GM18951 (cell line): ENCODE data around the gene MAP1B.
"Not testable (repeated sequence)": the region's sequence is repeated elsewhere in the genome, so short reads cannot be mapped to it uniquely, and the experiment has no call there.

ENCODE experiments used
- POLR2A ChIP-seq: IDR thresholded peaks from 4 replicates; pipeline ENCODE4 v1.6.1; 2011; ENCODE audit warnings: mild to moderate bottlenecking; ENCODE audit not compliant: insufficient read length, insufficient read depth; ENCODE audit errors: extremely low read depth
- in situ Hi-C: fragments of 300-500 bp; cut with MboI; formaldehyde crosslinking; loops from one replicate; pipeline ENCODE4 v1.12.0; 2022; ENCODE audit warnings: low sequenced_read_pairs, mixed read lengths, inconsistent platforms; ENCODE audit not compliant: unreplicated experiment

Gene MAP1B

DNA sequence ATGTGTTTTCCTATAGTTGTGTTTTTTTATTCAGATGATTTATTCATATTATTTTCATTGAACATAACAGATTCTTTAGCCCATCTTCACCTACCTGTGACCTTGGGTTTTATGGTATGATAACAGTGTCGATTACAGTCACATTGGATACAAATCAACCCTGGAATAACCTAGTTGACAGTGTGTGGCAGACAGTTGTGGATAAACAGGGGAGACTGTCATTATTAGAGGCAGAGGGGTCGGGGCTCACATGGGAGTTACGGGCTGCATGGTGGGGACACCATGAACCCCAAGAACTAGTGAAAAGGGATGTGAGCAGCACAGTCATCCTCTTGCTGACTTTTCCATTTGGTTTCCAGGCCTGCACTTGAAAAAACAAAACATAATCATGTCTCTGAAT is 29.9 kb upstream of the MAP1B start:
- in situ Hi-C loops: no loop called here
- TF ChIP-seq POLR2A: no peak

GRCh38 chr5:72079288-72079687 is 28.0 kb upstream of the MAP1B start:
- no peak for TF ChIP-seq POLR2A
- in situ Hi-C loops: no loop called here

DNA sequence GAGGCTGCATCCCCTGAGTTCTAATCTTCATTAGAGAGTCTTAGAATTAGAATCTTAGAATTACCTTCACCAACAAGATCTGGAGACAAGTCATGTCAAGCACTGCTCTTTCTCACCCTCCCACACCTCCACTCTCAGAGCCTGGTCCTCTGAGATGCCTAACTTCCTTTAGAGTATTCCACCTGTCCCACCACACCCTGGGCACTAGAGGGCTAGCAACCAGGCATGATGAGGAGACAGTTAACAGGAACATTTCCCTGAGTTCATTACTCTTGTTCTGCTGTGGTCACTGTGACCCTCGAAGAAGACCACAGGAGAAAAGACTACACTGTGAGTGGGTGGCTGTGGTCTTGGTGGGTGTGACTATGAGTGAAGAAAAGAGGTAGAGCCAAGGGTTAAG is 25.2 kb upstream of the MAP1B start:
- in situ Hi-C loops: no loop called here

GRCh38 chr5:72084876-72085275 is 22.4 kb upstream of the MAP1B start:
- TF ChIP-seq POLR2A: no peak
- in situ Hi-C loops: no loop called here

More for the DNA sequence above, 25.2 kb upstream of the MAP1B start:
- TF ChIP-seq POLR2A: no peak

DNA sequence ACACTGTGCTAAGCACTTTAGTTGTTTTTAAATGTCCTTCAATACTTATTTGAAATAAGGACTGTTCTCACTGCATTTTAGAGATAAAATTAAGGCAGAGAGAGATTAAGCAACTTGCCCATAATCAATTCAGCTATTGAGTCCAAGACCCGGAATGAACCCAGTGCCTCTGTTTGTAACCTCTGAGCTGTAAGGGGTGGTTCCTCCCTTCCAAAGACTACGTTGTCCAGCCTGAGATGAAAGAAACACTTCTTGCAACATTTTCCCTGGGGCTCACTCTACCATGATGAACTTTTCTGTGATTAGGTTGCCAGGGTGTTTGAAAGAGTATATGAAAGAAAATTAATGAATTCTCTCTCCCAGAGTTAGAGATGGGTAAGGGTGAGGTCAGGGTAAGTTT is 22.0 kb upstream of the MAP1B start:
- in situ Hi-C loops: no loop called here
- TF ChIP-seq POLR2A: no peak

GRCh38 chr5:72089713-72090112 is 17.6 kb upstream of the MAP1B start:
- in situ Hi-C loops: not testable (repeated sequence)

- no peak for TF ChIP-seq POLR2A
- in situ Hi-C loops: no loop called here
These were observed 15.2 kb upstream of the MAP1B start for GRCh38 chr5:72092074-72092473.

DNA sequence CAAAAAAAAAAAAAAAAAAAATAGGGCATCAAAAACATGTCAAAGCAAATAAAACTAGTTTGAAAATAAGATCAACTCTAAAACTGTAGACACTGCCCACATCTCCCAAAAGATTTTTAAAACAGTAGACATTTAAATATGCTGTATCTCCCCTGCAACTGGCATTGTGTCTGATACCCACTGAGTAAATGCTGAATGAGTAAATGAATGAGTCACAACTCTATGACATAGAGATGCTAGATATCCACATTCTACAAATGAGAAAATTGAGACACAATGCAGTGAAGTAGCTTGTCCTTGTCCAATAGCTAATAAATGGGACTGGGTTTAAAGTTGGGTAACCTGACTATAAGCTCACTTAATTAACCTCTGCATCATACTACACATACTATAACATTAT is 14.1 kb upstream of the MAP1B start:
- in situ Hi-C loops: no loop called here
- no peak for TF ChIP-seq POLR2A

DNA sequence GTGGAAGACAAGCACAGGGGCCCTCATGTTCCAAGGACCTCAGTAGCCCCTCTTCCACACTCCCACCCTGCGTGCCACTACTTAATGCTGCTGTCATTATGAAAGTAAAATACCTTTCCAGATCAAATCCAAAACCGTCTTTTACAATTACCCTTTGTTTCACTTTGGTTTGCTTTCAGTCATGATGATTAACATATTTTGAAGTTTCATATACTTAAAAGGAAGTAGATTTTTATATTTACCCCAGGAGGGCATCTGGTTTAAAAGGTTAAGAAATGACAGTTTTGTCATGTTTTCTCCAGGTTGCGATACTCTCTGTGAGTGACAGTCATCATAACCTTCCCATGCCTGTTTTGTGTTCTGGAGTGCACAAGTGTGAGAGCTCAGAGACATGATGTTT is 13.5 kb upstream of the MAP1B start:
- in situ Hi-C loops: no loop called here
- no peak for TF ChIP-seq POLR2A

GRCh38 chr5:72096602-72097188 is 10.6 kb upstream of the MAP1B start:
- no peak for TF ChIP-seq POLR2A
- in situ Hi-C loops: no loop called here

GRCh38 chr5:72101828-72102227 is 5.4 kb upstream of the MAP1B start:
- TF ChIP-seq POLR2A: no peak

DNA sequence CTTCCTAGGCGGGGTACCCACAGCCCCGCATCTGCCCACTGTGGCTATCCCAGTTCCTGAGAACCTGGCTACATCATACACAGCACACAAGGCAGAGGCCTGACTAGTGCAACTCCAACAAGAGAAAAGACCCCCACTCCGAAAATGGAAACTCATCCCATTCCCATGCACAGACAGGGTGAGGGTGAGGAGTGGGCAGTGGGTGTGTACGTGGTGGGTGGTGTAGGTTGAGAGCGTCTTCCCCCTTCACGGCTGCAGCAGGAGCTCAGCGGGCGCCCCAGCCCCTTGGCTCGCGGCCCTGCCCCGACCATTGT is 501 bp upstream of the MAP1B start:
- in situ Hi-C loops: no loop called here

More at GRCh38 chr5:72101828-72102227, 5.4 kb upstream of the MAP1B start:
- in situ Hi-C loops: no loop called here

GRCh38 chr5:72107901-72108201 is 576 bp downstream of the MAP1B start:
- no peak for TF ChIP-seq POLR2A
- in situ Hi-C loops: no loop called here

More for the DNA sequence above, 501 bp upstream of the MAP1B start:
- TF ChIP-seq POLR2A: no peak

- in situ Hi-C loops: no loop called here
- peak; percentile 36 for TF ChIP-seq POLR2A
These were observed 1.2 kb downstream of the MAP1B start for GRCh38 chr5:72108202-72109061.
